ENCODE data around the gene PCED1B.

Gene PCED1B

DNA sequence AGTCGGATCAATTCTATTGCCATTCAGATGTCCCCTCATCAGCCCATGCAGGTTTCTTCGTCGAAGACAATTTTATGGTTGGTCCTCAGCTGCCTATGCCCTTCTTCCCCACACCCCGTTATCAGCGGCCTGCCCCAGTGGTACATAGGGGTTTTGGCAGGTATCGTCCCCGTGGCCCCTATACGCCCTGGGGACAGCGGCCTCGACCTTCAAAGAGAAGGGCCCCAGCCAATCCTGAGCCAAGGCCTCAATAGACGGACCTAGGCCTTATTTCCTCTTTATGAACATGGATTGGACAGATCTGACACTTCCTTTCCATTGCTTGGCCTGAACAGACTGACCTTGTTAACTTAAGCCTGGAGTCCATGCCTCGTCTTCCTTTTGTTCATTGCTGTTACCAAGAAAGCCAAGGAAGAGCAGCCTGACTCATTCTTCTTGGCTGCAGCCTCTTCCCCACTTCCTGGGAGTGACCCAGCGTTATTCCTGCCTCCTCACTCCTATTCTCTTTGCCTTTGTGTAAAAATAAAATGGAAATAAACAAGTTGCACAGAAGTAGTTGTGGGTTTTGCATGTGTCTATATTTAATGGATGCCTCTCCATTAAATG lies 156.8 kb downstream of the PCED1B start:
- peak; percentile 61 for DNase-seq
- in situ Hi-C loops (cut with HindIII; ENCODE audit: low pct_ligation_motif_present, low pct_unique_long_range_greater_than_20kb, low sequenced_read_pairs): no loop called here

DNA sequence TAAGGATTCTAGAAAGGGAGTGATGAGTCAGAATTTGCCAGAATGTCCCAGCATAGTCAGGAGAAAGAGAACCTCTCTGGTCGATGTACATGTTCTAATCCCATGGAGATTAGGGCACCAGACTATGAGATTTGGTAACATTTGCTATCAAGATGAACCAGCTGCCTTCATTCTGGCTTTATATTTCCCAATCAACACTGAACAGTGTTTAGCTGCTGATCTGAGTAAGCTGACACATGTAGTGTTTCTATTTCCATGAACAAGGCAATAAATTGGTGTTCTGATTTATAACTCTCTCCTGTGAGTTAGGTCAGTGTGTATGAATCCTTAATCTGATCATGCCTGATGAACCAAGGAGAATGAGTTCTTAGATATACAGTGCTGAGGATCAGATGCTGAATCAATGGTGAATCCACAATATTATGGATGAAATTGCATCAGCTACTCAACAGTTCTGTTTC lies 158.4 kb downstream of the PCED1B start:
- in situ Hi-C loops (cut with HindIII; ENCODE audit: low pct_ligation_motif_present, low pct_unique_long_range_greater_than_20kb, low sequenced_read_pairs): no loop called here
- DNase-seq: no peak

DNA sequence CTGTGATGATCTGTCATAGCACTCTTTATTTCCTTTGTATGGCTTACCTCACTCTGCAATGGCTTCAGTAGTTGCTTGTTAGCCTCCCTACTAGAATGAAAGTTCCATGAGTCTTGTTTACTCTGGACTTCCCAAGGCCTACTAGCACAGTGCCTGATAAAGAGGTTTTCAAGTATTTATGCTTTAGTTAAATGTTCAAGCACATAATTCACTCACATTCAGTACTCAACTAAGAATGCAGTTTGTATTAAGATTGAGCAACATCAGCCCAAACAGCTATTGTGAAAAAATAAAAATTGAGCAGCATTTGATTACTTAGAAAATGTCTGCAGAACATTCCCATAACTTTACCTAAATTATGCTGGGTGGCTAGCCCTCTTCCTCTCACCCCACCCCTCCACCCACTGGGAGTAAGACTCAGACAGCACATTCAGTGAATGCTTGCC lies 159.3 kb downstream of the PCED1B start:
- DNase-seq: no peak
- in situ Hi-C loops (cut with HindIII; ENCODE audit: low pct_ligation_motif_present, low pct_unique_long_range_greater_than_20kb, low sequenced_read_pairs): no loop called here

DNA sequence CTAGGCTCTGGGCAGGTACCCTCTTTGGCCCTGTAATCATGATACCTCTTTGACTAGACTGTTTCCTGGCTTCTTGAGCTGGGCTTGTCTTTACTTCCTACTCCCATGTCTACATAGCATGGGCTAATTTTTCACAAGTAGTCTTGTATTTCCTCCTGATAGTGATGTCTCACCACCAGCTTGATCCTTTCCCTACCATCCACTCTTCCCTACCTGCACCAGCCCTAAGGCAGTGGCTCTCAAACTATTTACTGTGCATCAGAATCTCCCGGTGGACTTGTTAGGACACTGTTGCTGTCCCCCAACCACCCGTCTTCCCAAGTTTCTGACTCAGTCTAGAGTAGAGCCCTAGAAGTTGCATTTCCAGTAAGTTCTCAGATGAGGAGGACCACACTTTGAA lies 163.0 kb downstream of the PCED1B start:
- no peak for DNase-seq
- in situ Hi-C loops (cut with HindIII; ENCODE audit: low pct_ligation_motif_present, low pct_unique_long_range_greater_than_20kb, low sequenced_read_pairs): no loop called here

DNA sequence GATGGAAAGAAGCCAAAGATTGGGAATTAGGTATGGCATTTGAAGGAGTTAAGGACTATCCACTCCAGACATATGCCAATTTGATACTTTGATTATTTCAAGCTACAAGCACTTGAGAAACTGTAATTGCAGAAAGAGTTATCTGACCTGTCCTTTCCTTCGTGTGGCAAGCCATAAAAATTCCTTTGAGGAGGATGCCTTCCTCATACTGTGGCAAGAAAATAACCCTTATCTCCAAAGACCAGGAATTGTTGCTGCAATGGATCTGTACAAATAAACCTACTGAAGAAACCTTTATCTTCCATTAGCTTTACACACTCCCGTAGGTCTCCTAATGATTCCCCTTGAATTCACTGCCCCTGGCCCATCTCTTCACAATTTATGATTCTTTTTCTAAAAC lies 165.4 kb downstream of the PCED1B start:
- in situ Hi-C loops (cut with HindIII; ENCODE audit: low pct_ligation_motif_present, low pct_unique_long_range_greater_than_20kb, low sequenced_read_pairs): no loop called here
- no peak for DNase-seq

DNA sequence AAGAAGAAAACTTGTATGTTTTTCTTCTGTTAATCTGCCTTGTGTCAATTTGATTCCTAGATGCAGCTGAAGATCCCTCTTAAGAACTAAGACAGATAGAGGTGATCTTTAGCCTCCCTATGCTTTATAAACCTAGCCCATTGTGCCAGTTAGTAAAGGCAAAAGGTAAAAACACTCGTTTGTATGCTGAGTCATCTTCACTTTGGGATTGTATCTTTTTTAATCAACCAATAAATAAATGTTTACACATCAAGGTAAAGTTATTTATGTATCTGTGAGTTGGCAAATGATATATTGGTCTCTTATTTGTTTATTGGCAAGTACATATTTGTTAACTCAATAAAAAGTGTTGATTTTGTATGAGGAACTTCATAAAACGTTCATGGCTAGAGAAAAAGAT lies 166.2 kb downstream of the PCED1B start:
- no peak for DNase-seq
- in situ Hi-C loops (cut with HindIII; ENCODE audit: low pct_ligation_motif_present, low pct_unique_long_range_greater_than_20kb, low sequenced_read_pairs): no loop called here

DNA sequence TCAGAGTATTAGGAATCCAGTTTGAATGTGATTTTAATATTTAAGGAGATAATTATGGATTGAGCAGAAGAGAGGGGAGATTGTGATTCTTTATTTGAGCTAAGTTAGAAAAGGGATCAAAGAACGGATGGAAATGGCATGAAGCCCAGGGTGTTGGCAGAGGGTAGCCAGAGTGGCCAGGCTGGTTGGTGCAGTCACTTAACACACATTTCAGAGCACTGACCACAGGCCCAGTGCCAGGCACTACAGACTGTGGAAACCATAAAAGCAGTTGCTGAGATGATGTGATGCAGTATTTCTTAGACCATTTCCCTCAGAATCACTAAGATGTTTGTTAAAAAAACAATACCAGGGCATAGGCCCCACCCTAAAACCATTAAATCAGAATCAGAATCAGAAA lies 168.0 kb downstream of the PCED1B start:
- in situ Hi-C loops (cut with HindIII; ENCODE audit: low pct_ligation_motif_present, low pct_unique_long_range_greater_than_20kb, low sequenced_read_pairs): no loop called here
- no peak for DNase-seq

DNA sequence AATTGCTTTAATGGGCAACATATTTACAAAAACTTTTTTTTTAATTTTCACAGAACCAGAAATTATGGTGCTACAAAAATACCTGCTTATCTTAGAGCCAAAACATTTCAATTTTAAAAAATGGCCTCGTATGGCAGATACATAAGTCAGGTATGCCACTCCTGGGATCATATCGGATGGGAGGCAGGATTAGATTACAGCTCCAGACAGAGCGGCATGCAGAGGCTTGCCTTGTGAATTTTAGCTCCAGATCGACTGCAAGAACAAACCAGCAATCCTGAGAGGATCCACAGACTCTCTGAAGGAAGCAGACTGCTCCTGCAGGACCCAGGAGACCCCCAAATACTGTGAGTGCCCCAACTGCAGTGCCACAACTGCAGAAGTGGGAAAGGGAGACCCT lies 169.7 kb downstream of the PCED1B start:
- in situ Hi-C loops (cut with HindIII; ENCODE audit: low pct_ligation_motif_present, low pct_unique_long_range_greater_than_20kb, low sequenced_read_pairs): no loop called here
- DNase-seq: no peak

DNA sequence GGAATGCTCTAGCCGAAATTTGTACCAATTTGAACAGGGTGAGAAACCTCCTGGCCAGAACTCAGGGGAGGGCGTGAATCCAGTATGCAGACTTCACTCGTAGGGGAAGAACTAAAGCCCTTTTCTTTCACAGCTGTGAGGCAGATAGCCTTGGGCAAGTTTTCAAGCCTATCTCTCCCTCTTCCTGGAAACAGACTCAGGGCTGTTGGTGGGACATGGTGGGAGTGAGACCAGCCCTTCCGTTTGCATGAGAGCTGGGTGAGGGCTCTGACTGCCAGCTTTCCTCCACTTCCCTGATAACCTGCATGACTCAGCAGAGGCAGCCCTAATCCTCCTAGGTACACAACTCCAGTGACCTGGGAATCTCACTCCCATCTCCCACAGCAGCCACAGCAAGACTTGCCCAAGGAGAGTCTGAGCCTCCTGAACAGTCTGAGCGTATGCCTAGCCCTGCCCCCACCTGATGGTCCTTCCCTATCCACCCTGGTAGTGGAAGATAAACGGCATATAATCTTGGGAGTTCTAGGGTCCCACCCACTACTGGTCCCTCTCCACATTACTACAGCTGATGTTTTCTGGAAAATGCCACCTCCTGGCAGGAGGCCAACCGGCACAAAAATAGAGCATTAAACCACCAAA lies 170.4 kb downstream of the PCED1B start:
- in situ Hi-C loops (cut with HindIII; ENCODE audit: low pct_ligation_motif_present, low pct_unique_long_range_greater_than_20kb, low sequenced_read_pairs): no loop called here
- DNase-seq: no peak

DNA sequence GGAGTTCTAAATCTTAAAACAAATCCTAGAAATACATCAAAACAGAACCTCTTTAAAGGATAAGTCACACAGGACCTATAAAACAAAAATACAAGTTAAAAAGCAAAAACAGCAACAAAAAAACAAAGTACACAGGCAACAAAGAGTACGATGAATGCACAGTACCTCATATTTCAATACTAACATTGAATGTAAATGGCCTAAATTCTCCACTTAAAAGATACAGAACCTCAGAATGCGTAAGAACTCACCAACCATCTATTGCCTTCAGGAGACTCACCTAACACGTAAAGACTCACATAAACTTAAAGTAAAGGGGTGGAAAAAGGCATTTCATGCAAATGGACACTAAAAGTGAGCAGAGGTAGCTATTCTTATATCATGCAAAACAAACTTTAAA lies 172.5 kb downstream of the PCED1B start:
- in situ Hi-C loops (cut with HindIII; ENCODE audit: low pct_ligation_motif_present, low pct_unique_long_range_greater_than_20kb, low sequenced_read_pairs): no loop called here
- no peak for DNase-seq

DNA sequence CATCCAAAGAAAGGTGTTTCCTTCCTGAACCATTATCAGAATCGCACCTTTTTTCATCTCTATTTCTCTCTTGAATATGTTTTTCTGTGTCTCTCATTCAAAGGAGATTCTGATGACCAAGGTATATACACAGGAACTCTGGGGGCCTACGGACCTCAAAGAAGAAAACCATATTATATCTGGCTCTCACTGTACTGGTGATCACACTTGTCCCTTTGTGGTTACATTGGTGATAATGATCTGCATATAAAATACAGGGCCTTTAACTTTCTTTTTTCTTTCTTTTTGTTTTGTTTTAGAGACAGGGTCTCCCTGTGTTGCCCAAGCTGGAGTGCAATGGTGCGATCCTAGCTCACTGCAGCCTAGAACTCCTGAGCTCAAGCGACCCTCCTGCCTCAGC lies 185.5 kb downstream of the PCED1B start:
- DNase-seq: no peak
- in situ Hi-C loops (cut with HindIII; ENCODE audit: low pct_ligation_motif_present, low pct_unique_long_range_greater_than_20kb, low sequenced_read_pairs): no loop called here

DNA sequence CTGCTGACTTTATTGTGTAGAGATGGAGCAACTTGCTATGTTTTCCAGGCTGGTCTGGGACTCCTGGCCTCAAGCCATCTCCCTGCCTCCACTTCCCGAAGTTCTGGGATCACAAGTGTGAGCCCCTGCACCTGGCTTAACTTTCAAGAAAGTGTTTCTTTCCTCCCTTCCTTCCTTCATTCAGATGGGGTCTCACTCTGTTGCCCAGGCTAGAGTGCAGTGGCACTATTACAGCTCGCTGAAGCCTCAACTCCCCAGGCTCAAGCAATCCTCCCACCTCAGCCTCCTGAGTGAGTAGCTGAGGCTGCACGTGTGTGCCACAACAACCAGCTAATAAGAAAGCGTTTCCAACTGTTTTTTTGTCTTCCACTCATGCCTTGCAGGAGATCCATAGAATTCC lies 186.0 kb downstream of the PCED1B start:
- no peak for DNase-seq
- in situ Hi-C loops (cut with HindIII; ENCODE audit: low pct_ligation_motif_present, low pct_unique_long_range_greater_than_20kb, low sequenced_read_pairs): no loop called here

DNA sequence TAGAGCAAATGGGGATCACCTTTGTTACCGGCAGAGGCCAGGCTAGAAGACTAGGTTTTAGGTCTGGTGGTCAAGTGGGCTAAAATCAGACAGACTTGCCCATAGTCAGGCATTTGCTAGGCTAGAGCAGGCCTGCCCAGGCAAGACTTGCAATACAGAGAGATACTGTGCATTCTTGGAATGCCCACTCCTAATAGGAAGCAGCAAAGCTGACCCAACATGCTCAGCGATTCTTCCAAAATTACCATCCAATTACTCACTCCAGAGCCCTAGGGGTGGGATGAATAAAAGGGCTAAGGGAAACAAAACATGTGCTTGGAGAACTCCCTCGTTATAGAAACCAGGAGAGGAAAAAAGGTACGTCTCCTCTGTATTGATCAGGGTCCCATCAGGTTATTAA lies 188.2 kb downstream of the PCED1B start:
- DNase-seq: no peak
- in situ Hi-C loops (cut with HindIII; ENCODE audit: low pct_ligation_motif_present, low pct_unique_long_range_greater_than_20kb, low sequenced_read_pairs): no loop called here

DNA sequence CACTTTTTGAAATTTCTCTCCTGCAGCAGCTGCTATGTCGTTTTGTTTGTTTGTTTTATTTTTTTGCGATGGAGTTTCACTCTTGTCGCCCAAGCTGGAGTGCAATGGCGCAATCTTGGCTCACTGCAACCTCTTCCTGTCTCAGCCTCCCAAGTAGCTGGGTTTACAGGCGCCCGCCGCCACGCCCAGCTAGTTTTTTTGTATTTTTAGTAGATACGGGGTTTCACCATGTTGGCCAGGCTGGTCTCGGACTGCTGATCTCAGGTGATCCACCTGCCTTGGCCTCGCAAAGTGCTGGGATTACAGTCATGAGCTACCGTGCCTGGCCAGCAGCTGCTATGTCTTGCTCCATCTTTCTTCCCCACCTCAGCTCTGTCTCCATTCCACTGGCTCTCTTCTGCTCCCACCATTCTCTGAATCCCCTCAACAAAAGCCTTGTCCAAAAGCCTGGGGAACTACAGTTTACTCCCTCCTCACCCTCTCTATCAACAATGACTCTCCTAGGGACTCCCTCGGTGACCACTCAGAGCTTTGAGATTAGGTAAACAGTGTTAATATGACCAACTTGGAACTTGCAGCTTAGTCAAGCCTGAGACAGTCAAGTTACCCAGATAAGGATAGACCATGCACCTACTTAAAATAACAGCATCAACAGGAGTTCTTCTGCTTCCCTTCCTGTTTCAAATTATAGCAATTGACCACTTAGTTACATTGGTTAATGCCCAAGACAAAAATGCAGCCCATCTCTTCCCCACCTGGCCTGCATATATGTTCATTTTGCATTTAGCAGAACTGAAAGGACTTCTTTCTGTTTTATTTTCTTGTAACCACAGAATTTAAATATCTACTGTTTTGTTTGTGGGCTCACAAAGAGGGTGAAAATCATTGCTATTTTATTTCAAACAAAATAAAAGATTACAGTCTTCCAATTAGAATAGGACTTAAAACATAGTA lies 189.4 kb downstream of the PCED1B start:
- in situ Hi-C loops (cut with HindIII; ENCODE audit: low pct_ligation_motif_present, low pct_unique_long_range_greater_than_20kb, low sequenced_read_pairs): no loop called here
- DNase-seq: no peak

DNA sequence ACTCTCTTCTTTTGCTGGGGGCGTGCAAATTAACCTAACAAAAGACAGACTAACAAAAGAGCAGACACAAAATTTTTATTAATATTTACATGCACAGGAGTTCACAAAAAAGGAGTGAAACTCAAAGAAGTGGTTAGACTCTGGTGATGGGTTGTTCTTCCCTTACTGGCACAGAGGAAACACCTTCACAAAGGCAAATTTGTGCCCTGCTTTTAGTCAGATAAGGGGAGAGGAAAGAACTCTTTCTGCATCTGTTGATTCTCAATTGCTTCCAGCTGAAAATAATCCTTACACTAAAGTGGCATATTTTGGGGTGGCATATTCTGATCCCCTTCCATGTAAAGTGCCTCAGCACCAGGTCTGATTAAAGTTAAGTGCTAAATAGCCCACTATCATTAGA lies 190.5 kb downstream of the PCED1B start:
- in situ Hi-C loops (cut with HindIII; ENCODE audit: low pct_ligation_motif_present, low pct_unique_long_range_greater_than_20kb, low sequenced_read_pairs): no loop called here

DNA sequence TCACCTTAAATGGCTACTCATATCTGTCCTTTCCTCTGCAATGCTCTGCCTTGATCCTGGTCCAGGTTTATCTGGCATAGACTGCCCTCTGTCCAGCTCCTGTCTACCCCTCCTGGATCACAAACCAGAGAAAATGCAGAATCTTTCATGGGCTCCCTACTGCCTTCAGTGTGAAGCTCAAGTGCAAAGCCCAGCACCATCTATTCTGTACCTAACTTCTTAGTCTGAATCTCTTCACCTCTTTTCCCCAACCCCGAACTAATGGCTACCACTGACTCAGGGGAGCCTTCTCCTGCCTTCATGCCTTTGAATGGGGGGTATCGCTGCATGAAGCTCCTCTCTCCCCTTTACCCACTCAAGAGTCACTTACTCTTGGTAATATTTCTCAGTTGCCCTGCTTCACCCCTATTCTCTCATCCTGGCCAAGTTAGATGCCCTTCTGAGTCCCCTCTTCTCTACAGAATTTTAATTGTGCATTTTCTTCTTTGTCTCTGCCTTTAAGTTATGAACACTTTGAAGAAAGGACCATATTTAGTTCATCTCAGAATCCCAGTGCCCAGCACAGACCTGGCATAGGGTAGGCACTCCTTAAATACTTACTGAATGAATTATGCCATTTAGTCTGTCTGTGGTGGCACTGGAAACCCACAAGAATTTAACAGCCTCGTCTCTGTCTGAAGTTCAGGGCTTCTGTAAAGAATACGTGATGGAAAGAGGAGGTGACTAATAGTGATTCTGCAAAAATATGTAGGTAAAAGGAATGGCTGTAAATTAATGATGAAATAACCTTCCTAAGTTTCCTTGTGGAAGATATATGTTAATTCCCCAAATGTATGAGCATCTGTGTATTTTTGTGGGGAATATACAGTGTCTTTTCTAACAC lies 191.6 kb downstream of the PCED1B start:
- in situ Hi-C loops (cut with HindIII; ENCODE audit: low pct_ligation_motif_present, low pct_unique_long_range_greater_than_20kb, low sequenced_read_pairs): no loop called here
- DNase-seq: peak; percentile 100

More for the DNA sequence above, 190.5 kb downstream of the PCED1B start:
- DNase-seq: no peak

DNA sequence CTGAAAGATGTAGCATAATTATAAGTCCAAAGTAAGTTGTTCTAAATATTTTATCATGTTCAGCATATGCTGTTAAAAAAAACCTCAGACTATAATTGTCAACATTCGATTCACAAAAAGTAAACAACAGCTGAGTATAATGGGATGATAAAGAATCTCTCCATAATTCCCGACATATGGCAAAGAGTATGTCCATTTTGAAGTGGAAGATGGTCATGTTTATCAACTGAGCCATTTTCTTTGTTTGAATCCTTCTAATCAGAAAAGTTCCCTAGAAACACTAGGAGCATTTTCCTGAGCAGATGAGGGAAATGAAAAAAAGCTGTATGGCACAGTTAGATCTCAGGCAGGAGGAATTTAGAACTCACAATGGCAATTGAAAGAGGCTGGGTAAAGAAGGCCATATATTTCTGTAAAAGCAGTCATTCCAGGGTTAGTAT lies 192.4 kb downstream of the PCED1B start:
- in situ Hi-C loops (cut with HindIII; ENCODE audit: low pct_ligation_motif_present, low pct_unique_long_range_greater_than_20kb, low sequenced_read_pairs): no loop called here
- peak; percentile 40 for DNase-seq

DNA sequence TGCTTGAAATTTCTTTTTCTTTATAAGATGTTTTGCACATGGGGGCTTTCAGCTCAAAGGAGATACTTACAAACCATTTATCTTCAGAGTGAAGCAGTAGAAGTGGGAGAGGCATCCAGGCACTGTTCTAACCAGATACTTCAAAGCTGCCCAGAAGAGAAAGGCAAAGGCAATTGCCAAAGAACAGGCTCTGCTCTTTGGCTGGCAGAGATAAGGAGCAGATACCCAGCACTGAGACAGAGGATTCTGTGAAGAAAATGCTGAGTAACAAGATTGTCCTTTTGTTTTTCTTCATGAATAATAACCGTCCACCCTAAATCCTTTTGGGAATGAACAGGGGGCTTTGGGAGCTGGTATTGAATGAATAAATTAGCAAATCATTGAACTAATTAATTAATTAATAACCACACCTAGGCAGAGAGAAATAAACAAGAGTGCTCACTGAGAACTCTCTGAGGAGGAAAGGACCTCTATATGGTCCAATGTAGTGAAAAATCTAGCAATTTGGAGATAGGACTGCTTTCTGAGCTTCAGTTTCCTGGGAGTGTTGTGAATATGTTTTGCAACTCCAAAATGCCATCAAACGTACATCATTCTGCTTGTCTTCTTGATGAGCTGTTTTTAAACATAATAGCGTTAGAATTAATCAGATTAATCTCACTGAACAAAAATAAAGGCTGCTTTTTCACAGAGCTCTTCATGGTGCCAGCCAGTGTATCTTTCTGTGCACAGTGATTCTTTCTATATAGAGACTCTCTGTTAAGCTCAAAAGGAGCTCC lies 193.2 kb downstream of the PCED1B start:
- in situ Hi-C loops (cut with HindIII; ENCODE audit: low pct_ligation_motif_present, low pct_unique_long_range_greater_than_20kb, low sequenced_read_pairs): no loop called here
- peak; percentile 49 for DNase-seq

Measured in ACHN (cell line).